ENCODE measurements around the gene TDRD9. TPM values are rescaled to one million over a fixed set of nuclear protein-coding genes. Genes with fewer than 3 reads are reported as not detected.
"Not testable (repeated sequence)": the region's sequence is repeated elsewhere in the genome, so short reads cannot be mapped to it uniquely, and the experiment has no call there.

TDRD9 gene
- total RNA-seq, 2 experiments from 2014 or later: 0.16 to 0.54 TPM

DNA sequence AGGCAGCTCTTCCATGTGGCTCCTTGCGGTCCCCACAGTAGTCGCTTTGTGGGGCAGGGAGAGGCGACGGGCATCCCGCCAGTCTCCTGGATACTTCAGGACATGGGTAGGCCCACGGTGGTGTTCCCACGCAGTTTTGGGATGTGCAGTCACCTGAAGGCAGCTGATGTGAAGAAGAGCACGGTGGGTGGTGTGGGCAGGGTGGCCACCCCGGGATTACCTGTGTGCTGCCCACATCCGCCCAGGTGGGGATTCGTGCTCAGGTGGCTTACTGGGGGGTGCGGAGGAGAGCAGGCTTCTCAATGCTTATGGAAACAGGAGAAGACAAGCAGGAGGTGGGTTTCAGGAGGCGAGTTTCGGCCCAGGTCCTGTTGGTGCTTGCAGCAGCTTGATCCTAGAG, 28.4 kb upstream of the TDRD9 start:
- Mint-ChIP-seq H3K4me1 (peaks cover 4% of the 10 kb centered on the region), H3K27ac (no peak overlapping the region)
- DNase-seq: no peak

DNA sequence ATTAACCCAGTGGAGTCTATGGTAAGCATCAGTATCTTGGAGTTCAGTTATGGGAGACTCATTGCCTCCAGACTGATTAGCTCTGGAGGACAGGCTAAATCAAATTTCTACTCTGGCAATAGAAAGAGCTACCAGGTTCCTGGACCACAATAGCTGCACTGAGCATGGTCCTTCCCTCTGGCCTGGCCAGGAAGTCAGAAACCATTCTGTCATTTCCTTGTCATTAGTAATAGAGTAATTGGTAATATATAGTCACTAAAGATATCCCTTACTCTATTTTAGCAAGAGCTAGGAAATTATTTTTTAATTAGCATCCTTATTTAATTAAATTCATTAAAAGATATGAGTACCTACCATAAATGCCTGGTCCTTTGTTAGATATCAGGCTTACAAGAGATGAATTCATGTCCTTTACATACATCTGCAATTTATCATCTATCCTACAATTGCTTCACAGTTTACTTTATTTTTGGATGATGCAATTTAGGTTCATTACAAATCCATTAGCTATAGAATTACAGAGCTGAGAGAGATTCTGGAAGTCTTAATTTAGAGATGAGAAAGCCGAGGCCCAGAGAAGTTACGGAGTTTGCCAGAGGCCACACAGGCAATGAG, 23.7 kb upstream of the TDRD9 start:
- Mint-ChIP-seq H3K9me3 (no peaks in the 10 kb centered on the region), H3K4me3 (no peak overlapping the region), H3K36me3 (peaks cover under 1% of the 10 kb centered on the region), H3K27me3 (peaks cover 7% of the 10 kb centered on the region), H3K27ac (no peak overlapping the region), H3K4me1 (peaks cover 13% of the 10 kb centered on the region)
- DNase-seq: no peak

More for the DNA sequence above, 28.4 kb upstream of the TDRD9 start:
- Mint-ChIP-seq H3K36me3 (no peaks in the 10 kb centered on the region), H3K9me3 (no peaks in the 10 kb centered on the region), H3K27me3 (peaks cover 7% of the 10 kb centered on the region), H3K4me3 (no peak overlapping the region)

DNA sequence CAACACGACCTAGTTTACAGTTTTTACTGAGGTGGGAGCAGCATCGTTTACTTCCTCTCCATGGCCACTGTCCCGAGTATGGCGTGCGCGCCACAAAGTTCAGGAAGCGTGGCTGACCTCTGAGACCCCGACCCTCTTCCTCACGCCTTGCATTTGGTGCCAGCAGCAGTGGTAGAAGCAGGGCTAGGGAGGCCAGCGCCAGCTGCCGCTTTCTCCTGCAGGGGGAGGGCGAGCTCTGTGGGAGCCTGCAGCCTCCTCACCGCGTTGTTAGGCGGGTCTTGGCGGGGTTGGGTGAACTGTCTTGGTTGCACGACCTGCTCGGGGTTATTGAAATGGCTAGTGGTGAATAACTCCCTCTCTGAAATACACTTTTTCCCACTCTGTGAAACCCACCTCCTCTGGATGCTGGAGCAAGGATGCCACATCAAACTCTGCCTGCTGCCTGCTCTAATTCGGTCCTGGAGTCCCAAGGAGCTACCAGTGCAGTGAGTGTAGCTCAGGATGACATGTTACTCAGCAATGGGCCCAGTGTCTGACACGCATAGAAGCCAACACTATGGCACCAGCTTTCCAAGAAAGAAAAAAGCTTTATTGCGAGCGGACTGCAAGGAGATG, 22.3 kb upstream of the TDRD9 start:
- peak overlapping the region; percentile 71 for H3K4me3 Mint-ChIP-seq
- no peak overlapping the region for H3K27ac Mint-ChIP-seq
- peak; percentile 33 for DNase-seq
- peaks cover 17% of the 10 kb centered on the region for H3K4me1 Mint-ChIP-seq
- H3K9me3 Mint-ChIP-seq: no peaks in the 10 kb centered on the region
- peaks cover 4% of the 10 kb centered on the region for H3K36me3 Mint-ChIP-seq
- peaks cover 4% of the 10 kb centered on the region for H3K27me3 Mint-ChIP-seq

DNA sequence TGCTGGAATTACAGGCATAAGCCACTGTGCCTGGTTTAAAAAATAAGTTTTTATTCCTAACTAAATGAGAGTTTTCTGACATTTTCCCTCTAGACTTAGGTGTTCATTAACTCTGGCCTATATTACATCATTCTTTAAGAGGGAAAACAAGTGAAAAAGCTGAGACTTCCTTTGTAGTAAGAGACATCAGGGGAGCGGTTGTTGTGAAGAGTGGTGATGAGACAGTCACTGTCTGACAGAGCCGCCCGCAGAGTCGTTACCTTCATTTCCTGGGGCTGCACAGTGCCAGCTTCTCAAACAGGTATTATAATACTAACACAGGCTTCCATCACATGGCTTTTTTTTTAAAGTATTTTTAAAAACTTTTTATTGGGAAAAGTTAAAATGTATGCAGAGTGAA, 19.7 kb upstream of the TDRD9 start:
- Mint-ChIP-seq H3K9me3 (no peaks in the 10 kb centered on the region), H3K4me3 (no peak overlapping the region), H3K27ac (peak overlapping the region; percentile 82), H3K36me3 (peaks cover 4% of the 10 kb centered on the region), H3K4me1 (peaks cover 15% of the 10 kb centered on the region), H3K27me3 (peaks cover 2% of the 10 kb centered on the region)
- DNase-seq: no peak

DNA sequence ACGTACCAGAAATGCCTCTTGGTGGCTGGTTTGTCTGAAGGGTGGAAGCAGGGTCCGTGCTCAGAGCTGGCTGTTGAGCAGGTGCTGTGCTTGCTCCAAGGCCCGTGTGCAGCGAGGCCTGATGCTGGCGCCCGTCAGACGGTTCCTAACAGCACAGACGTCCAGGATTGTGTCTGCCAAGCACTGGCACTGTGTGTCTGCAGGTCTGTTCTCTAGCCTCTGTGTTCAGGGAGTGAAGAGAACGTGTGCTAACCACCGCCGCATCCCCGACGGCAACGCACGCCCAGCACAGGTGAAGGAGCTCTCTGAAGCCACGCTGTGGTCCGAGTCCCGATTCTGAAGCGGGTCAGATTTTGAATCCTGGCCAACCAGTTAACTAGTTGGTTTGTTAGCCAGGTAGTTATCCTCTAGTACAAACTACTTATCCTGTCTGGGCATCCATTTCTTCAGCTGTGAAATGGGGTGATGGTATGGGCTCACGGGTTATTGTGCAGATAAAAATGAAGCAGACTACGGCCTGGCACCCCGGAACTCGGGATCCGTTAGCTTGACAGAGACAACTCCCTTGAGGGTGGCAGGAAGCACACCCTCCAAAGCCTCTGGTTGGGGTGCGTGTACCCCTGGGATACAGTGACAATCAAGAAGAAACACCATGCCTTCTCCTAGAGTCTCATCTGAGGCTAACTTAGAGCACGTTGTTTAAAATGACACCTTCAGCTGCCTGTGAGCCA, 18.6 kb upstream of the TDRD9 start:
- Mint-ChIP-seq H3K27ac (no peak overlapping the region), H3K36me3 (peaks cover 7% of the 10 kb centered on the region), H3K4me1 (peaks cover 15% of the 10 kb centered on the region), H3K9me3 (no peaks in the 10 kb centered on the region), H3K4me3 (no peak overlapping the region), H3K27me3 (no peaks in the 10 kb centered on the region)
- DNase-seq: no peak

DNA sequence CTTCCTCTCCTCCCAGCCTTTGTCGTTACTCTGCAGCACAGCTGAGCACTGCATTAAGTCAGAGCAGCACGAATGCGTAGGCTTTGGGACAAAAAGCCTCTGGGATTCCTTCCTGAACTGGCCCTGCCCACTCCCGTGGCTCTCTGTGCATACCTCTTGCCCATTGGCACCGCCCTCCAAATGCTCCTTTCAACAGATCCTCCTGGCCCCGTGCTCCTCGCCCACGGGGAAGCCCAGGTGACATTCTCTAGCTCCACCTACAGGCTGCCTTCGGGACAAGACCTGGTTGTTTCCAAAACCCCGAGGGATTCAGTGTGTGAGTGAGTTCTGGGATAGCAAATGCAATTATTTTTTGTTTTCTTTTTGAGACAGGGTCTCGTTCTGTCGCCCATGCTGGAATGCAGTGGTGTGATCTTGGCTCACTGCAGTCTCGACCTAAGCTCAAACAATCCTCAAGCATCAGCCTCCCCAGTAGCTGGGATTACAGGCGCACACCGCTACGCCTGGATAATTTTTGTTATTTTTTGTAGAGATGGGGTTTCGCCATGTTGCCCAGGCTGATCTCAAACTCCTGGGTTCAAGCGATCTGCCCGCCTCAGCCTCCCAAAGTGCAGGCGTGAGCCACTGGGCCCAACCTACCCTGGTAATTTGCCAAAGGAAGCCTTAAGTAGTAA, 17.9 kb upstream of the TDRD9 start:
- H3K27me3 Mint-ChIP-seq: no peaks in the 10 kb centered on the region
- peaks cover 17% of the 10 kb centered on the region for H3K4me1 Mint-ChIP-seq
- no peaks in the 10 kb centered on the region for H3K9me3 Mint-ChIP-seq
- H3K4me3 Mint-ChIP-seq: peak overlapping the region; percentile 5
- peaks cover 10% of the 10 kb centered on the region for H3K36me3 Mint-ChIP-seq
- peak; percentile 70 for DNase-seq
- H3K27ac Mint-ChIP-seq: peak overlapping the region; percentile 61

- Mint-ChIP-seq H3K36me3 (peaks cover 14% of the 10 kb centered on the region), H3K4me1 (peaks cover 19% of the 10 kb centered on the region), H3K27ac (no peak overlapping the region), H3K27me3 (no peaks in the 10 kb centered on the region), H3K4me3 (no peak overlapping the region), H3K9me3 (no peaks in the 10 kb centered on the region)
- no peak for DNase-seq
Observed at GRCh38 chr14:103910984-103911383, 17.3 kb upstream of the TDRD9 start.

- peaks cover 12% of the 10 kb centered on the region for H3K36me3 Mint-ChIP-seq
Observed at GRCh38 chr14:103915616-103916015, 12.6 kb upstream of the TDRD9 start.

GRCh38 chr14:103916636-103917262, 11.5 kb upstream of the TDRD9 start:
- peaks cover 16% of the 10 kb centered on the region for H3K36me3 Mint-ChIP-seq
- no peaks in the 10 kb centered on the region for H3K9me3 Mint-ChIP-seq
- H3K27ac Mint-ChIP-seq: peak overlapping the region; percentile 51
- no peak overlapping the region for H3K4me3 Mint-ChIP-seq
- H3K4me1 Mint-ChIP-seq: peaks cover 22% of the 10 kb centered on the region
- DNase-seq: no peak
- H3K27me3 Mint-ChIP-seq: no peaks in the 10 kb centered on the region

More at GRCh38 chr14:103915616-103916015, 12.6 kb upstream of the TDRD9 start:
- no peak for DNase-seq
- peaks cover 20% of the 10 kb centered on the region for H3K4me1 Mint-ChIP-seq
- no peaks in the 10 kb centered on the region for H3K9me3 Mint-ChIP-seq
- H3K27me3 Mint-ChIP-seq: no peaks in the 10 kb centered on the region
- peak overlapping the region; percentile 37 for H3K27ac Mint-ChIP-seq
- H3K4me3 Mint-ChIP-seq: no peak overlapping the region

GRCh38 chr14:103920981-103921854, 7.0 kb upstream of the TDRD9 start:
- H3K4me3 Mint-ChIP-seq: peak overlapping the region; percentile 95
- DNase-seq: peak; percentile 98
- H3K36me3 Mint-ChIP-seq: peaks cover 6% of the 10 kb centered on the region
- H3K9me3 Mint-ChIP-seq: no peaks in the 10 kb centered on the region
- peak overlapping the region; percentile 85 for H3K27ac Mint-ChIP-seq
- peaks cover 15% of the 10 kb centered on the region for H3K4me1 Mint-ChIP-seq
- H3K27me3 Mint-ChIP-seq: peaks cover 13% of the 10 kb centered on the region

GRCh38 chr14:103921855-103922200, 6.4 kb upstream of the TDRD9 start:
- not testable (repeated sequence) for DNase-seq, H3K9me3 Mint-ChIP-seq, H3K27ac Mint-ChIP-seq, H3K36me3 Mint-ChIP-seq
- Mint-ChIP-seq H3K4me3 (peak overlapping the region; percentile 95), H3K27me3 (peaks cover 13% of the 10 kb centered on the region), H3K4me1 (peaks cover 13% of the 10 kb centered on the region)

DNA sequence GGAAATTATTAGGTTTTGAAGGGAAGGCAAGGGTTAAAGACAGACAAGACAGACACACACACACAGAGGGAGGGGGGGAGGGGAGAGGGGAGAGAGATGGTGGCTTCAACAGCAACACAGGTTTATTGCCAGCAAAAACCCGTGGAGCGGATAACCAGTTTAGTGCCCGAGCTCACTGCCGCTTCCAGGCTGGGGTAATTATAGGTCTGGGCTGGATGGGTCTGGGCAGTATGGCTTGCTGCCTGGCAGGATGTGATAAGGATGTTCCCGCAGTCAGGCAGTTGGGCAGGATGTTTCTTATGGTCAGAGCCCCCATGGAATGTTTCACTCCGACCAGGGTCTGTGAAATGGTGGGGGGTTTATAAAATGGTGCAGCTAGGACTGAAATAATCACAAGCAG, 4.4 kb upstream of the TDRD9 start:
- Mint-ChIP-seq H3K9me3 (no peaks in the 10 kb centered on the region), H3K27me3 (peaks cover 13% of the 10 kb centered on the region), H3K4me1 (peaks cover 7% of the 10 kb centered on the region), H3K27ac (no peak overlapping the region), H3K36me3 (peaks cover 6% of the 10 kb centered on the region), H3K4me3 (no peak overlapping the region)
- no peak for DNase-seq

DNA sequence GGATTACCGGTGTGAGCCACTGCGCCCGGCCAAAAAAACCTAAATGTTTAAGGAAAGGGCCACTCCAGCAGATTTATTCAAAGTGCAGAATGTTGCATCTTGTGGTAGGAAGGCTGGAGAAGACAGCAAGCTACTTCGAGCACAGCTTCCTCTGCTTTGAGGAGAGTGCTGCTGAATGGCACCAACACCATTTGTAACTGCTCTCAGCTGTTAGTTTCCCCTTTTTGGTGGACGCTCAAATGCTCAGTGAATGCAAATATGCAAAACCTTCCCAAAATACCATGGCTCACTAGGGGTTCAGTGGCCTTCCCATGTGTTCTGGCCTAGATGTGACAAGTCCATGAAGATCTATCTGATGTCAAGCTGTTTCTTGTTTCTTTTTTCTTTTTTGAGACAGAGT, 2.9 kb upstream of the TDRD9 start:
- peaks cover 3% of the 10 kb centered on the region for H3K4me1 Mint-ChIP-seq
- H3K4me3 Mint-ChIP-seq: no peak overlapping the region
- peaks cover 13% of the 10 kb centered on the region for H3K27me3 Mint-ChIP-seq
- no peak for DNase-seq
- H3K9me3 Mint-ChIP-seq: no peaks in the 10 kb centered on the region
- no peak overlapping the region for H3K27ac Mint-ChIP-seq
- H3K36me3 Mint-ChIP-seq: peaks cover 5% of the 10 kb centered on the region

GRCh38 chr14:103927566-103927965, 690 bp upstream of the TDRD9 start:
- DNase-seq: no peak
- Mint-ChIP-seq H3K36me3 (no peaks in the 10 kb centered on the region), H3K27me3 (peaks cover 13% of the 10 kb centered on the region), H3K27ac (no peak overlapping the region), H3K4me3 (no peak overlapping the region), H3K4me1 (peaks cover 4% of the 10 kb centered on the region), H3K9me3 (no peaks in the 10 kb centered on the region)
